ENCODE results near the gene KASH5. TPM values are rescaled to one million over a fixed set of nuclear protein-coding genes. Genes with fewer than 3 reads are reported as not detected.

The KASH5 gene
- total and polyA plus RNA-seq, 2 of the 13 experiments (the other 11 are each of a cell fraction or from before 2014, with no cell fraction given) = not detected

GRCh38 chr19:49451430-49452181, 63.6 kb downstream of the KASH5 start, which contains the start of gene PIH1D1 (continued):
- TF ChIP-seq ISX (CRISPR knock-in tag; conservative IDR thresholded peaks at IDR 0.05) = no peak
- no peak for TF ChIP-seq ARNTL (CRISPR knock-in tag; IDR thresholded peaks at IDR 0.05)
- peak; percentile 96 for TF ChIP-seq MEIS2 (CRISPR knock-in tag; IDR thresholded peaks at IDR 0.05)
- TF ChIP-seq ZFP37 (CRISPR knock-in tag; IDR thresholded peaks at IDR 0.05; ENCODE audit: borderline replicate concordance) = no peak
- no peak for TF ChIP-seq ZNF30 (CRISPR knock-in tag; IDR thresholded peaks at IDR 0.05)
- no peak for TF ChIP-seq HNRNPH1 (optimal IDR thresholded peaks at IDR 0.05; ENCODE audit: low read depth, low read length)
- TF ChIP-seq ZMYM4 (CRISPR knock-in tag; IDR thresholded peaks at IDR 0.05) = 0 out of 2 replicates have a peak, but pooled peaks have one; percentile 28
- peak; percentile 100 for TF ChIP-seq THAP7 (CRISPR knock-in tag; IDR thresholded peaks at IDR 0.05)
- TF ChIP-seq KDM4B (CRISPR knock-in tag; IDR thresholded peaks at IDR 0.05) = no peak
- no peak for TF ChIP-seq RELA (CRISPR knock-in tag; IDR thresholded peaks at IDR 0.05)
- 0 out of 2 replicates have a peak, but pooled peaks have one; percentile 45 for TF ChIP-seq EED (CRISPR knock-in tag; IDR thresholded peaks at IDR 0.05)
- no peak for TF ChIP-seq ZNF569 (CRISPR knock-in tag; IDR thresholded peaks at IDR 0.05; ENCODE audit: borderline replicate concordance)
- TF ChIP-seq RFXAP (CRISPR knock-in tag; IDR thresholded peaks at IDR 0.05; ENCODE audit: borderline replicate concordance) = no peak
- peak; percentile 77 for TF ChIP-seq ZFY (CRISPR knock-in tag; IDR thresholded peaks at IDR 0.05)
- 0 out of 2 replicates have a peak, but pooled peaks have one; percentile 35 for TF ChIP-seq PHF21A (CRISPR knock-in tag; IDR thresholded peaks at IDR 0.05)
- TF ChIP-seq PAF1 (CRISPR knock-in tag; IDR thresholded peaks at IDR 0.05) = no peak
- peak; percentile 38; the same call in 1 of the 2 replicates for TF ChIP-seq BCL3 (CRISPR knock-in tag; IDR thresholded peaks at IDR 0.05)
- no peak for TF ChIP-seq MTA1 (CRISPR knock-in tag; IDR thresholded peaks at IDR 0.05; ENCODE audit: borderline replicate concordance)
- TF ChIP-seq HMGXB4 (CRISPR knock-in tag; IDR thresholded peaks at IDR 0.05; ENCODE audit: borderline replicate concordance in 1 of 2, low read depth in 1 of 2) = peak; percentile 59 to 88; a peak in 3 of 4 replicates
- TF ChIP-seq YY1 (IDR thresholded peaks at IDR 0.05; ENCODE audit: insufficient read depth, insufficient replicate concordance, low read depth, low read length) = no peak
- no peak for TF ChIP-seq GFI1 (CRISPR knock-in tag; IDR thresholded peaks at IDR 0.05; ENCODE audit: borderline replicate concordance)
- no peak for TF ChIP-seq ZBTB34 (CRISPR knock-in tag; IDR thresholded peaks at IDR 0.05)
- TF ChIP-seq TEAD2 (CRISPR knock-in tag; IDR thresholded peaks at IDR 0.05) = no peak
- peak; percentile 96; the same call in 1 of the 2 replicates for TF ChIP-seq FOXK1 (CRISPR knock-in tag; IDR thresholded peaks at IDR 0.05; ENCODE audit: borderline replicate concordance, low read depth)
- no peak for TF ChIP-seq TAF15 (IDR thresholded peaks at IDR 0.05; ENCODE audit: low read depth, low read length, poor library complexity, severe bottlenecking)

Measured in HepG2 (cell line).